ENCODE results near the gene GNG13. TPM values are rescaled to one million over a fixed set of nuclear protein-coding genes. Genes with fewer than 3 reads are reported as not detected.

The GNG13 gene
- total and polyA plus RNA-seq, 2 of the 4 experiments (the other 2 are of a cell fraction), result not detected

GRCh38 chr16:822174-822908, 21.8 kb upstream of the GNG13 start:
- Histone ChIP-seq H4K91ac (ENCODE audit: insufficient read depth, low read depth, low read length) (no peak overlapping the region), H3K56ac (ENCODE audit: extremely low read depth, insufficient read depth, low read length) (no peak overlapping the region), H3K36me3 (ENCODE audit: control insufficient read depth, insufficient read depth, low read length) (no peaks in the 10 kb centered on the region), H3K79me1 (ENCODE audit: low read depth in 1 of 2, low read length in 2 of 2) (no peaks in the 10 kb centered on the region), H2AK9ac (replicated peaks; ENCODE audit: low read depth, low read length, poor library complexity) (no peak overlapping the region), H3K23ac (ENCODE audit: low read depth, low read length) (no peak overlapping the region), H3K9me3 (ENCODE audit: control insufficient read depth, insufficient read depth, low read length) (no peaks in the 10 kb centered on the region; the same call in 1 of the 2 replicates), H3K9me1 (ENCODE audit: insufficient read depth, low read length) (no peaks in the 10 kb centered on the region; the same call in 1 of the 2 replicates), H3K27ac (ENCODE audit: insufficient read depth, low read length) (no peak overlapping the region), H3K4ac (ENCODE audit: low read depth, low read length) (no peak overlapping the region), H2BK20ac (ENCODE audit: low read depth, low read length) (no peak overlapping the region), H4K5ac (ENCODE audit: low read depth, low read length) (no peak overlapping the region), H2BK15ac (ENCODE audit: low read depth, low read length) (no peak overlapping the region), H2AK5ac (ENCODE audit: low read depth, low read length) (no peak overlapping the region), H2BK5ac (ENCODE audit: low read depth, low read length, poor library complexity, severe bottlenecking) (no peak overlapping the region), H2AFZ (replicated peaks; ENCODE audit: low read length, poor library complexity) (no peak overlapping the region), H4K8ac (ENCODE audit: low read depth in 2 of 2, low read length in 2 of 2) (no peak overlapping the region), H3K4me2 (ENCODE audit: low read depth, low read length) (no peak overlapping the region), H3K14ac (replicated peaks; ENCODE audit: low read depth, low read length) (no peak overlapping the region), H4K20me1 (ENCODE audit: insufficient read depth, low read length) (no peaks in the 10 kb centered on the region), H3K9ac (ENCODE audit: low read depth, low read length) (no peak overlapping the region), H2BK120ac (ENCODE audit: low read depth, low read length) (no peak overlapping the region), H3K27me3 (ENCODE audit: control insufficient read depth, insufficient read depth, low read length) (peaks cover 41% of the 10 kb centered on the region), H3K4me3 (ENCODE audit: insufficient read depth, low read depth, low read length) (no peak overlapping the region), H3K4me1 (ENCODE audit: control insufficient read depth, insufficient read depth, low read length) (peaks cover 4% of the 10 kb centered on the region; the same call in 1 of the 2 replicates), H3K18ac (ENCODE audit: low read depth, low read length) (no peak overlapping the region)
- no TSS peak for BruUV-seq (replicated peaks)
- POLR2A ChIA-PET (ENCODE audit: unreplicated experiment), result no interaction called here
- in situ Hi-C loops (cut with MboI; ENCODE audit: low sequenced_read_pairs) (loop anchor here (25.0 kb wide), 1 partner anchor 390 kb away; no protein-coding TSS in a partner anchor), dilution Hi-C loops (cut with HindIII; ENCODE audit: low sequenced_read_pairs, unreplicated experiment) (no loop called here), intact Hi-C loops (cut with micrococcal nuclease) (no loop called here)
- ATAC-seq (ENCODE audit: low read depth) (no peak), DNase-seq (no peak)
- no peak for TF ChIP-seq MAFK (IDR thresholded peaks at IDR 0.05; ENCODE audit: low read depth, low read length)
- TF ChIP-seq RCOR1 (IDR thresholded peaks at IDR 0.05; ENCODE audit: insufficient replicate concordance, low read length), result no peak
- no peak for TF ChIP-seq RAD21 (IDR thresholded peaks at IDR 0.05; ENCODE audit: low read length)
- TF ChIP-seq NFE2L2 (IDR thresholded peaks at IDR 0.05; ENCODE audit: low read depth, low read length), result no peak
- TF ChIP-seq, protein P1, sequence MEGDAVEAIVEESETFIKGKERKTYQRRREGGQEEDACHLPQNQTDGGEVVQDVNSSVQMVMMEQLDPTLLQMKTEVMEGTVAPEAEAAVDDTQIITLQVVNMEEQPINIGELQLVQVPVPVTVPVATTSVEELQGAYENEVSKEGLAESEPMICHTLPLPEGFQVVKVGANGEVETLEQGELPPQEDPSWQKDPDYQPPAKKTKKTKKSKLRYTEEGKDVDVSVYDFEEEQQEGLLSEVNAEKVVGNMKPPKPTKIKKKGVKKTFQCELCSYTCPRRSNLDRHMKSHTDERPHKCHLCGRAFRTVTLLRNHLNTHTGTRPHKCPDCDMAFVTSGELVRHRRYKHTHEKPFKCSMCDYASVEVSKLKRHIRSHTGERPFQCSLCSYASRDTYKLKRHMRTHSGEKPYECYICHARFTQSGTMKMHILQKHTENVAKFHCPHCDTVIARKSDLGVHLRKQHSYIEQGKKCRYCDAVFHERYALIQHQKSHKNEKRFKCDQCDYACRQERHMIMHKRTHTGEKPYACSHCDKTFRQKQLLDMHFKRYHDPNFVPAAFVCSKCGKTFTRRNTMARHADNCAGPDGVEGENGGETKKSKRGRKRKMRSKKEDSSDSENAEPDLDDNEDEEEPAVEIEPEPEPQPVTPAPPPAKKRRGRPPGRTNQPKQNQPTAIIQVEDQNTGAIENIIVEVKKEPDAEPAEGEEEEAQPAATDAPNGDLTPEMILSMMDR (conservative IDR thresholded peaks at IDR 0.05; ENCODE audit: low read depth, low read length), result no peak
- TF ChIP-seq MAZ (IDR thresholded peaks at IDR 0.05; ENCODE audit: borderline replicate concordance, low read depth, low read length), result no peak
- TF ChIP-seq FOS (IDR thresholded peaks at IDR 0.05; ENCODE audit: low read depth, low read length), result no peak
- TF ChIP-seq CEBPB (IDR thresholded peaks at IDR 0.05; ENCODE audit: low read depth, low read length), result no peak
- no peak for TF ChIP-seq POLR2A (IDR thresholded peaks at IDR 0.05; ENCODE audit: low read depth, low read length)
- no peak for TF ChIP-seq RFX5 (IDR thresholded peaks at IDR 0.05; ENCODE audit: low read depth, low read length)
- TF ChIP-seq SMC3 (IDR thresholded peaks at IDR 0.05; ENCODE audit: low read depth, low read length), result no peak
- TF ChIP-seq MXI1 (IDR thresholded peaks at IDR 0.05; ENCODE audit: borderline replicate concordance, low read depth, low read length), result no peak
- TF ChIP-seq, protein P2, sequence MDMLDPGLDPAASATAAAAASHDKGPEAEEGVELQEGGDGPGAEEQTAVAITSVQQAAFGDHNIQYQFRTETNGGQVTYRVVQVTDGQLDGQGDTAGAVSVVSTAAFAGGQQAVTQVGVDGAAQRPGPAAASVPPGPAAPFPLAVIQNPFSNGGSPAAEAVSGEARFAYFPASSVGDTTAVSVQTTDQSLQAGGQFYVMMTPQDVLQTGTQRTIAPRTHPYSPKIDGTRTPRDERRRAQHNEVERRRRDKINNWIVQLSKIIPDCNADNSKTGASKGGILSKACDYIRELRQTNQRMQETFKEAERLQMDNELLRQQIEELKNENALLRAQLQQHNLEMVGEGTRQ (IDR thresholded peaks at IDR 0.05; ENCODE audit: low read depth, low read length), result no peak
- TF ChIP-seq CHD1 (IDR thresholded peaks at IDR 0.05; ENCODE audit: low read depth, low read length), result no peak
- no peak for TF ChIP-seq BHLHE40 (IDR thresholded peaks at IDR 0.05; ENCODE audit: low read depth, low read length)
- TF ChIP-seq, protein P3, sequence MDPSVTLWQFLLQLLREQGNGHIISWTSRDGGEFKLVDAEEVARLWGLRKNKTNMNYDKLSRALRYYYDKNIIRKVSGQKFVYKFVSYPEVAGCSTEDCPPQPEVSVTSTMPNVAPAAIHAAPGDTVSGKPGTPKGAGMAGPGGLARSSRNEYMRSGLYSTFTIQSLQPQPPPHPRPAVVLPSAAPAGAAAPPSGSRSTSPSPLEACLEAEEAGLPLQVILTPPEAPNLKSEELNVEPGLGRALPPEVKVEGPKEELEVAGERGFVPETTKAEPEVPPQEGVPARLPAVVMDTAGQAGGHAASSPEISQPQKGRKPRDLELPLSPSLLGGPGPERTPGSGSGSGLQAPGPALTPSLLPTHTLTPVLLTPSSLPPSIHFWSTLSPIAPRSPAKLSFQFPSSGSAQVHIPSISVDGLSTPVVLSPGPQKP (IDR thresholded peaks at IDR 0.05; ENCODE audit: borderline replicate concordance, low read depth, low read length), result no peak
- 78% methylated on average over 6 of the region's 21 CpGs; no CpG with 5 or more reads in 1 of the 2 experiments for WGBS, 2 experiments (ENCODE audit: extremely low coverage in 2 of 2, insufficient read length in 1 of 2)
- CTCF ChIA-PET, result no interaction called here

Measured in IMR-90 (cell line).